GM23338 (cell line): Measurements from ENCODE around the gene CROCC2. TPM values are rescaled to one million over a fixed set of nuclear protein-coding genes. Genes with fewer than 3 reads are reported as not detected.

ENCODE experiments used
- ATAC-seq: fragments of 200-7000 bp; cut with Tn5 transposase; 3 replicates; pipeline ENCODE4 v1.9.1; 2020
- DNase-seq: peaks from one replicate; pipeline ENCODE4 v3.0.0-alpha.2; 2015; ENCODE audit warnings: low spot score
- H2AFZ ChIP-seq: fragments of 200-600 bp; sonication (generic); 2 replicates; pipeline ENCODE4 v1.8.0; 2016; ENCODE audit warnings: antibody characterized with exemption, mild to moderate bottlenecking, moderate library complexity
- H3F3A ChIP-seq: fragments of 200-600 bp; sonication (generic); replicated peaks from 2 replicates; pipeline ENCODE4 v1.8.0; 2017; ENCODE audit warnings: antibody characterized with exemption, mixed run types, low read depth
- H3K27ac ChIP-seq: fragments of 200-600 bp; sonication (generic); 2 replicates; pipeline ENCODE4 v1.6.1; 2016; ENCODE audit warnings: low read depth
- H3K27me3 ChIP-seq: fragments of 200-600 bp; sonication (generic); 2 replicates; pipeline ENCODE4 v1.8.0; 2016; ENCODE audit warnings: mild to moderate bottlenecking, mixed run types, moderate library complexity; ENCODE audit not compliant: insufficient read depth
- H3K36me3 ChIP-seq: fragments of 200-600 bp; sonication (generic); 2 replicates; pipeline ENCODE4 v1.8.0; 2016; ENCODE audit warnings: mild to moderate bottlenecking; ENCODE audit not compliant: insufficient read depth
- H3K4me1 ChIP-seq: fragments of 200-600 bp; sonication (generic); 2 replicates; pipeline ENCODE4 v1.8.0; 2016; ENCODE audit warnings: mild to moderate bottlenecking, moderate library complexity; ENCODE audit not compliant: insufficient read depth
- H3K4me2 ChIP-seq: fragments of 200-600 bp; sonication (generic); 2 replicates; pipeline ENCODE4 v1.7.1; 2017; ENCODE audit warnings: mixed run types
- H3K4me3 ChIP-seq: fragments of 200-600 bp; sonication (generic); 2 replicates; pipeline ENCODE4 v1.6.1; 2016; ENCODE audit warnings: mixed run types
- H3K79me2 ChIP-seq: fragments of 200-600 bp; sonication (generic); replicated peaks from 2 replicates; pipeline ENCODE4 v1.8.0; 2017; ENCODE audit warnings: mild to moderate bottlenecking; ENCODE audit not compliant: insufficient read depth
- H3K9me2 ChIP-seq: fragments of 200-600 bp; sonication (generic); 2 replicates; pipeline ENCODE4 v1.8.0; 2017; ENCODE audit not compliant: insufficient read depth
- H4K20me1 ChIP-seq: fragments of 200-600 bp; sonication (generic); replicated peaks from 2 replicates; pipeline ENCODE4 v1.8.0; 2017; ENCODE audit warnings: mild to moderate bottlenecking; ENCODE audit not compliant: insufficient read depth
- H3K27ac Mint-ChIP-seq: 2 replicates; pipeline ENCODE4 v1.8.0; 2020; ENCODE audit warnings: inconsistent platforms, mild to moderate bottlenecking, moderate library complexity, mixed read lengths
- H3K27me3 Mint-ChIP-seq: 3 replicates; pipeline ENCODE4 v1.8.0; 2022; ENCODE audit warnings: low read depth, mild to moderate bottlenecking, moderate library complexity, mixed read lengths, inconsistent platforms; ENCODE audit not compliant: insufficient read depth, poor library complexity
- H3K36me3 Mint-ChIP-seq: 3 replicates; pipeline ENCODE4 v1.8.0; 2021; ENCODE audit warnings: low read depth, mild to moderate bottlenecking, inconsistent platforms, moderate library complexity, mixed read lengths
- H3K4me1 Mint-ChIP-seq: 3 replicates; pipeline ENCODE4 v1.8.0; 2020; ENCODE audit warnings: mild to moderate bottlenecking, inconsistent platforms, mixed read lengths
- H3K4me3 Mint-ChIP-seq: 3 replicates; pipeline ENCODE4 v1.8.0; 2021; ENCODE audit warnings: moderate library complexity, mild to moderate bottlenecking, inconsistent platforms, mixed read lengths
- H3K9me3 Mint-ChIP-seq: 3 replicates; pipeline ENCODE4 v1.8.0; 2020; ENCODE audit warnings: moderate library complexity, mild to moderate bottlenecking, inconsistent platforms, mixed read lengths
- CREB1 ChIP-seq: fragments of 250-450 bp; sonication (Bioruptor Pico); IDR thresholded peaks from 2 replicates; pipeline ENCODE4 v1.5.0; 2020; ENCODE audit warnings: low read depth, mild to moderate bottlenecking, moderate library complexity
- EZH2 ChIP-seq: fragments of 200-600 bp; sonication (generic); IDR thresholded peaks from one replicate; pipeline ENCODE4 v1.8.0; 2017; ENCODE audit warnings: antibody characterized with exemption, mild to moderate bottlenecking, low read depth; ENCODE audit not compliant: unreplicated experiment
- EZH2phosphoT487 ChIP-seq: fragments of 200-600 bp; sonication (generic); IDR thresholded peaks from one replicate; pipeline ENCODE4 v1.8.1; 2018; ENCODE audit warnings: antibody characterized with exemption; ENCODE audit not compliant: unreplicated experiment
- JUNB ChIP-seq: IDR thresholded peaks from one replicate; pipeline ENCODE4 v1.6.1; 2016; ENCODE audit warnings: antibody characterized with exemption; ENCODE audit not compliant: unreplicated experiment
- NANOG ChIP-seq: IDR thresholded peaks from 2 replicates; pipeline ENCODE4 v1.6.1; 2016; ENCODE audit warnings: antibody characterized with exemption, borderline replicate concordance
- POLR2AphosphoS5 ChIP-seq: IDR thresholded peaks from 2 replicates; pipeline ENCODE4 v1.6.1; 2016; ENCODE audit warnings: antibody characterized with exemption, low read depth
- STAT1 ChIP-seq: IDR thresholded peaks from one replicate; pipeline ENCODE4 v1.6.1; 2016; ENCODE audit warnings: antibody characterized with exemption; ENCODE audit not compliant: unreplicated experiment
- polyA plus RNA-seq: library from polyadenylated mRNA; unstranded; fragments of >200 nt; fragmentation: Nextera tagmentation; extraction: Ambion mirVana; gene quantifications from 2 replicates; pipeline ENCODE4 v1.2.1, GENCODE V29; 2016
- total RNA-seq: library from RNA; depleted of rRNA; stranded (reverse); fragments of >200 nt; shearing (Covaris generic); gene quantifications from 2 replicates; pipeline ENCODE4 v1.2.3, GENCODE V29; 2014
- TF ChIP-seq, protein P1 (sequence below): IDR thresholded peaks from one replicate; pipeline ENCODE4 v1.6.1; 2018; ENCODE audit warnings: antibody characterized with exemption; ENCODE audit not compliant: unreplicated experiment
- TF ChIP-seq, protein P2 (sequence below): fragments of 250-450 bp; sonication (Bioruptor Pico); IDR thresholded peaks from 2 replicates; pipeline ENCODE4 v1.5.0; 2020; ENCODE audit warnings: mild to moderate bottlenecking, moderate library complexity
- TF ChIP-seq, protein P3 (sequence below): IDR thresholded peaks from 2 replicates; pipeline ENCODE4 v1.6.1; 2016; ENCODE audit warnings: antibody characterized with exemption
- TF ChIP-seq, protein P4 (sequence below), 2 experiments: fragments of 200-600 bp in 1 of 2; sonication (generic) in 1 of 2; conservative IDR thresholded peaks; 2 replicates each; pipeline versions ENCODE4 v1.5.1 to v1.6.1; 2016 to 2017; ENCODE audit warnings: antibody characterized with exemption in 2 of 2, low read depth in 2 of 2, mild to moderate bottlenecking in 2 of 2, moderate library complexity in 1 of 2

CROCC2 gene
- total and polyA plus RNA-seq, 2 experiments from 2014 or later: not detected

DNA sequence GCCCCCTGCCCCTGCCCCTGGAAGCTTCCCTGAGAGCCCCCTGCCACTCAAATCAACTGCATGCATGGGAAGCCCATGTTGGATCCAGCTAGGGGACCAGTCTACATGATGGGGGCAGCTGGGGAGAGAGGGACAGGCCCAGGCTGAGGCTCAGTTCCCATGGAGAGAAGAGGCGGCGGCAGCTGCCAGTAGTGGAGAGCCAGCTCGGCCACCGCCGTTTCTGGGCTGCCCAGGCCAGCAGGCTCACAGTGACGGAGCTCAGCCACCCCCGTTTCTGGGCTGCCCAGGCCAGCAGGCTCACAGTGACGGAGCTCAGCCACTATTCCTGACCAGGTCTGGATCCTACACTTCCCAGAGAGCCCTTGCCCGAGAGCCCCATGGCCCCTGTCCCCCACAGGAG, 13.8 kb upstream of the CROCC2 start:
- Mint-ChIP-seq H3K4me3 (no peak overlapping the region), H3K27me3 (peaks cover 5% of the 10 kb centered on the region), H3K36me3 (no peaks in the 10 kb centered on the region), H3K27ac (no peak overlapping the region), H3K9me3 (no peaks in the 10 kb centered on the region), H3K4me1 (peaks cover 1% of the 10 kb centered on the region; the same call in 1 of the 3 replicates)
- H4K20me1 ChIP-seq: no peaks in the 10 kb centered on the region
- H3K9me2 ChIP-seq: no peaks in the 10 kb centered on the region
- H2AFZ ChIP-seq: no peak overlapping the region
- ATAC-seq: no peak
- H3K27ac ChIP-seq: no peak overlapping the region
- no peaks in the 10 kb centered on the region for H3K79me2 ChIP-seq
- TF ChIP-seq, protein P1, sequence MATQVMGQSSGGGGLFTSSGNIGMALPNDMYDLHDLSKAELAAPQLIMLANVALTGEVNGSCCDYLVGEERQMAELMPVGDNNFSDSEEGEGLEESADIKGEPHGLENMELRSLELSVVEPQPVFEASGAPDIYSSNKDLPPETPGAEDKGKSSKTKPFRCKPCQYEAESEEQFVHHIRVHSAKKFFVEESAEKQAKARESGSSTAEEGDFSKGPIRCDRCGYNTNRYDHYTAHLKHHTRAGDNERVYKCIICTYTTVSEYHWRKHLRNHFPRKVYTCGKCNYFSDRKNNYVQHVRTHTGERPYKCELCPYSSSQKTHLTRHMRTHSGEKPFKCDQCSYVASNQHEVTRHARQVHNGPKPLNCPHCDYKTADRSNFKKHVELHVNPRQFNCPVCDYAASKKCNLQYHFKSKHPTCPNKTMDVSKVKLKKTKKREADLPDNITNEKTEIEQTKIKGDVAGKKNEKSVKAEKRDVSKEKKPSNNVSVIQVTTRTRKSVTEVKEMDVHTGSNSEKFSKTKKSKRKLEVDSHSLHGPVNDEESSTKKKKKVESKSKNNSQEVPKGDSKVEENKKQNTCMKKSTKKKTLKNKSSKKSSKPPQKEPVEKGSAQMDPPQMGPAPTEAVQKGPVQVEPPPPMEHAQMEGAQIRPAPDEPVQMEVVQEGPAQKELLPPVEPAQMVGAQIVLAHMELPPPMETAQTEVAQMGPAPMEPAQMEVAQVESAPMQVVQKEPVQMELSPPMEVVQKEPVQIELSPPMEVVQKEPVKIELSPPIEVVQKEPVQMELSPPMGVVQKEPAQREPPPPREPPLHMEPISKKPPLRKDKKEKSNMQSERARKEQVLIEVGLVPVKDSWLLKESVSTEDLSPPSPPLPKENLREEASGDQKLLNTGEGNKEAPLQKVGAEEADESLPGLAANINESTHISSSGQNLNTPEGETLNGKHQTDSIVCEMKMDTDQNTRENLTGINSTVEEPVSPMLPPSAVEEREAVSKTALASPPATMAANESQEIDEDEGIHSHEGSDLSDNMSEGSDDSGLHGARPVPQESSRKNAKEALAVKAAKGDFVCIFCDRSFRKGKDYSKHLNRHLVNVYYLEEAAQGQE: no peak
- TF ChIP-seq STAT1: no peak
- TF ChIP-seq, protein P2, sequence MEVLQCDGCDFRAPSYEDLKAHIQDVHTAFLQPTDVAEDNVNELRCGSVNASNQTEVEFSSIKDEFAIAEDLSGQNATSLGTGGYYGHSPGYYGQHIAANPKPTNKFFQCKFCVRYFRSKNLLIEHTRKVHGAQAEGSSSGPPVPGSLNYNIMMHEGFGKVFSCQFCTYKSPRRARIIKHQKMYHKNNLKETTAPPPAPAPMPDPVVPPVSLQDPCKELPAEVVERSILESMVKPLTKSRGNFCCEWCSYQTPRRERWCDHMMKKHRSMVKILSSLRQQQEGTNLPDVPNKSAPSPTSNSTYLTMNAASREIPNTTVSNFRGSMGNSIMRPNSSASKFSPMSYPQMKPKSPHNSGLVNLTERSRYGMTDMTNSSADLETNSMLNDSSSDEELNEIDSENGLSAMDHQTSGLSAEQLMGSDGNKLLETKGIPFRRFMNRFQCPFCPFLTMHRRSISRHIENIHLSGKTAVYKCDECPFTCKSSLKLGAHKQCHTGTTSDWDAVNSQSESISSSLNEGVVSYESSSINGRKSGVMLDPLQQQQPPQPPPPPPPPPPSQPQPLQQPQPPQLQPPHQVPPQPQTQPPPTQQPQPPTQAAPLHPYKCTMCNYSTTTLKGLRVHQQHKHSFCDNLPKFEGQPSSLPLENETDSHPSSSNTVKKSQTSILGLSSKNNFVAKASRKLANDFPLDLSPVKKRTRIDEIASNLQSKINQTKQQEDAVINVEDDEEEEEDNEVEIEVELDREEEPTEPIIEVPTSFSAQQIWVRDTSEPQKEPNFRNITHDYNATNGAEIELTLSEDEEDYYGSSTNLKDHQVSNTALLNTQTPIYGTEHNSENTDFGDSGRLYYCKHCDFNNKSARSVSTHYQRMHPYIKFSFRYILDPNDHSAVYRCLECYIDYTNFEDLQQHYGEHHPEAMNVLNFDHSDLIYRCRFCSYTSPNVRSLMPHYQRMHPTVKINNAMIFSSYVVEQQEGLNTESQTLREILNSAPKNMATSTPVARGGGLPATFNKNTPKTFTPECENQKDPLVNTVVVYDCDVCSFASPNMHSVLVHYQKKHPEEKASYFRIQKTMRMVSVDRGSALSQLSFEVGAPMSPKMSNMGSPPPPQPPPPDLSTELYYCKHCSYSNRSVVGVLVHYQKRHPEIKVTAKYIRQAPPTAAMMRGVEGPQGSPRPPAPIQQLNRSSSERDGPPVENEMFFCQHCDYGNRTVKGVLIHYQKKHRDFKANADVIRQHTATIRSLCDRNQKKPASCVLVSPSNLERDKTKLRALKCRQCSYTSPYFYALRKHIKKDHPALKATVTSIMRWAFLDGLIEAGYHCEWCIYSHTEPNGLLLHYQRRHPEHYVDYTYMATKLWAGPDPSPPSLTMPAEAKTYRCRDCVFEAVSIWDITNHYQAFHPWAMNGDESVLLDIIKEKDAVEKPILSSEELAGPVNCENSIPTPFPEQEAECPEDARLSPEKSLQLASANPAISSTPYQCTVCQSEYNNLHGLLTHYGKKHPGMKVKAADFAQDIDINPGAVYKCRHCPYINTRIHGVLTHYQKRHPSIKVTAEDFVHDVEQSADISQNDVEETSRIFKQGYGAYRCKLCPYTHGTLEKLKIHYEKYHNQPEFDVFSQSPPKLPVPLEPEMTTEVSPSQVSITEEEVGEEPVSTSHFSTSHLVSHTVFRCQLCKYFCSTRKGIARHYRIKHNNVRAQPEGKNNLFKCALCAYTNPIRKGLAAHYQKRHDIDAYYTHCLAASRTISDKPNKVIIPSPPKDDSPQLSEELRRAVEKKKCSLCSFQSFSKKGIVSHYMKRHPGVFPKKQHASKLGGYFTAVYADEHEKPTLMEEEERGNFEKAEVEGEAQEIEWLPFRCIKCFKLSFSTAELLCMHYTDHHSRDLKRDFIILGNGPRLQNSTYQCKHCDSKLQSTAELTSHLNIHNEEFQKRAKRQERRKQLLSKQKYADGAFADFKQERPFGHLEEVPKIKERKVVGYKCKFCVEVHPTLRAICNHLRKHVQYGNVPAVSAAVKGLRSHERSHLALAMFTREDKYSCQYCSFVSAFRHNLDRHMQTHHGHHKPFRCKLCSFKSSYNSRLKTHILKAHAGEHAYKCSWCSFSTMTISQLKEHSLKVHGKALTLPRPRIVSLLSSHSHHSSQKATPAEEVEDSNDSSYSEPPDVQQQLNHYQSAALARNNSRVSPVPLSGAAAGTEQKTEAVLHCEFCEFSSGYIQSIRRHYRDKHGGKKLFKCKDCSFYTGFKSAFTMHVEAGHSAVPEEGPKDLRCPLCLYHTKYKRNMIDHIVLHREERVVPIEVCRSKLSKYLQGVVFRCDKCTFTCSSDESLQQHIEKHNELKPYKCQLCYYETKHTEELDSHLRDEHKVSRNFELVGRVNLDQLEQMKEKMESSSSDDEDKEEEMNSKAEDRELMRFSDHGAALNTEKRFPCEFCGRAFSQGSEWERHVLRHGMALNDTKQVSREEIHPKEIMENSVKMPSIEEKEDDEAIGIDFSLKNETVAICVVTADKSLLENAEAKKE: no peak
- TF ChIP-seq, protein P3, sequence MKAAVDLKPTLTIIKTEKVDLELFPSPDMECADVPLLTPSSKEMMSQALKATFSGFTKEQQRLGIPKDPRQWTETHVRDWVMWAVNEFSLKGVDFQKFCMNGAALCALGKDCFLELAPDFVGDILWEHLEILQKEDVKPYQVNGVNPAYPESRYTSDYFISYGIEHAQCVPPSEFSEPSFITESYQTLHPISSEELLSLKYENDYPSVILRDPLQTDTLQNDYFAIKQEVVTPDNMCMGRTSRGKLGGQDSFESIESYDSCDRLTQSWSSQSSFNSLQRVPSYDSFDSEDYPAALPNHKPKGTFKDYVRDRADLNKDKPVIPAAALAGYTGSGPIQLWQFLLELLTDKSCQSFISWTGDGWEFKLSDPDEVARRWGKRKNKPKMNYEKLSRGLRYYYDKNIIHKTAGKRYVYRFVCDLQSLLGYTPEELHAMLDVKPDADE: no peak
- no peak for TF ChIP-seq EZH2
- no peak for TF ChIP-seq NANOG
- no peak for TF ChIP-seq POLR2AphosphoS5
- TF ChIP-seq, protein P4, sequence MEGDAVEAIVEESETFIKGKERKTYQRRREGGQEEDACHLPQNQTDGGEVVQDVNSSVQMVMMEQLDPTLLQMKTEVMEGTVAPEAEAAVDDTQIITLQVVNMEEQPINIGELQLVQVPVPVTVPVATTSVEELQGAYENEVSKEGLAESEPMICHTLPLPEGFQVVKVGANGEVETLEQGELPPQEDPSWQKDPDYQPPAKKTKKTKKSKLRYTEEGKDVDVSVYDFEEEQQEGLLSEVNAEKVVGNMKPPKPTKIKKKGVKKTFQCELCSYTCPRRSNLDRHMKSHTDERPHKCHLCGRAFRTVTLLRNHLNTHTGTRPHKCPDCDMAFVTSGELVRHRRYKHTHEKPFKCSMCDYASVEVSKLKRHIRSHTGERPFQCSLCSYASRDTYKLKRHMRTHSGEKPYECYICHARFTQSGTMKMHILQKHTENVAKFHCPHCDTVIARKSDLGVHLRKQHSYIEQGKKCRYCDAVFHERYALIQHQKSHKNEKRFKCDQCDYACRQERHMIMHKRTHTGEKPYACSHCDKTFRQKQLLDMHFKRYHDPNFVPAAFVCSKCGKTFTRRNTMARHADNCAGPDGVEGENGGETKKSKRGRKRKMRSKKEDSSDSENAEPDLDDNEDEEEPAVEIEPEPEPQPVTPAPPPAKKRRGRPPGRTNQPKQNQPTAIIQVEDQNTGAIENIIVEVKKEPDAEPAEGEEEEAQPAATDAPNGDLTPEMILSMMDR (conservative IDR thresholded peaks at IDR 0.05; ENCODE audit: low read depth in 2 of 2): no peak
- TF ChIP-seq EZH2phosphoT487: no peak
- TF ChIP-seq JUNB: no peak
- TF ChIP-seq CREB1: no peak
- H3K4me1 ChIP-seq: no peaks in the 10 kb centered on the region
- no peaks in the 10 kb centered on the region for H3F3A ChIP-seq
- DNase-seq: no peak
- no peak overlapping the region for H3K4me3 ChIP-seq
- no peaks in the 10 kb centered on the region for H3K36me3 ChIP-seq
- H3K4me2 ChIP-seq: no peak overlapping the region
- H3K27me3 ChIP-seq: no peaks in the 10 kb centered on the region
